Hepatocyte (in vitro differentiated cells): ENCODE measurements around the gene MTHFS. TPM values are rescaled to one million over a fixed set of nuclear protein-coding genes. Genes with fewer than 3 reads are reported as not detected.

Experiments
- DNase-seq: peaks from one replicate; pipeline ENCODE4 v3.0.0-alpha.2; 2016; ENCODE audit warnings: low spot score
- H2AFZ ChIP-seq: fragments of 200-600 bp; sonication (generic); 2 replicates; pipeline ENCODE4 v1.6.0; 2016; ENCODE audit warnings: antibody characterized with exemption, mild to moderate bottlenecking
- H3K27ac ChIP-seq: fragments of 200-600 bp; sonication (generic); 2 replicates; pipeline ENCODE4 v1.5.1; 2016; ENCODE audit warnings: mild to moderate bottlenecking
- H3K27me3 ChIP-seq: fragments of 200-600 bp; sonication (generic); 2 replicates; pipeline ENCODE4 v1.6.1; 2016
- H3K36me3 ChIP-seq: fragments of 200-600 bp; sonication (generic); replicated peaks from 2 replicates; pipeline ENCODE4 v1.5.1; 2016; ENCODE audit warnings: low read depth; ENCODE audit not compliant: insufficient read depth
- H3K4me1 ChIP-seq: fragments of 200-600 bp; sonication (generic); 2 replicates; pipeline ENCODE4 v1.5.1; 2016; ENCODE audit warnings: mild to moderate bottlenecking, moderate library complexity; ENCODE audit not compliant: insufficient read depth
- H3K4me2 ChIP-seq: fragments of 200-600 bp; sonication (generic); 2 replicates; pipeline ENCODE4 v1.6.0; 2016
- H3K4me3 ChIP-seq: fragments of 200-600 bp; sonication (generic); 2 replicates; pipeline ENCODE4 v1.5.1; 2016; ENCODE audit warnings: mild to moderate bottlenecking
- H3K79me2 ChIP-seq: fragments of 200-600 bp; sonication (generic); 2 replicates; pipeline ENCODE4 v1.6.0; 2017; ENCODE audit warnings: mild to moderate bottlenecking
- H3K9me2 ChIP-seq: fragments of 200-600 bp; sonication (generic); replicated peaks from 2 replicates; pipeline ENCODE4 v1.6.0; 2017; ENCODE audit warnings: mild to moderate bottlenecking; ENCODE audit not compliant: insufficient read depth
- H3K9me3 ChIP-seq: fragments of 200-600 bp; sonication (generic); 2 replicates; pipeline ENCODE4 v1.5.1; 2016; ENCODE audit warnings: low read depth, mild to moderate bottlenecking
- H4K20me1 ChIP-seq: fragments of 200-600 bp; sonication (generic); 2 replicates; pipeline ENCODE4 v1.6.0; 2016; ENCODE audit warnings: mild to moderate bottlenecking; ENCODE audit not compliant: insufficient read depth, poor library complexity, severe bottlenecking
- EZH2 ChIP-seq: fragments of 200-600 bp; sonication (generic); IDR thresholded peaks from 2 replicates; pipeline ENCODE4 v1.6.1; 2016; ENCODE audit warnings: antibody characterized with exemption, mild to moderate bottlenecking, borderline replicate concordance
- EZH2phosphoT487 ChIP-seq: fragments of 200-600 bp; sonication (generic); IDR thresholded peaks from one replicate; pipeline ENCODE4 v1.6.1; 2018; ENCODE audit warnings: antibody characterized with exemption, mild to moderate bottlenecking, low read depth, moderate library complexity; ENCODE audit not compliant: unreplicated experiment, severe bottlenecking
- WGBS: methylation state at CpG from one replicate; pipeline ENCODE4 v1.1.6; 2016; ENCODE audit warnings: low lambda C conversion rate; ENCODE audit errors: missing lambda C conversion rate; 5-methylcytosine and 5-hydroxymethylcytosine counted together
- polyA plus RNA-seq: library from polyadenylated mRNA; unstranded; fragments of >200 nt; fragmentation: Nextera tagmentation; extraction: Ambion mirVana; gene quantifications from 2 replicates; pipeline ENCODE4 v1.2.1, GENCODE V29; 2016
- total RNA-seq: library from RNA; depleted of rRNA; stranded (reverse); fragments of >200 nt; gene quantifications from 2 replicates; pipeline ENCODE4 v1.2.3, GENCODE V29; 2014
- TF ChIP-seq, protein P1 (sequence below): fragments of 200-600 bp; sonication (generic); IDR thresholded peaks from 2 replicates; pipeline ENCODE4 v1.5.1; 2016; ENCODE audit warnings: antibody characterized with exemption, mild to moderate bottlenecking; ENCODE audit not compliant: poor library complexity

MTHFS gene
- total and polyA plus RNA-seq, 2 experiments from 2014 or later, result 84.0 to 89.4 TPM

DNA sequence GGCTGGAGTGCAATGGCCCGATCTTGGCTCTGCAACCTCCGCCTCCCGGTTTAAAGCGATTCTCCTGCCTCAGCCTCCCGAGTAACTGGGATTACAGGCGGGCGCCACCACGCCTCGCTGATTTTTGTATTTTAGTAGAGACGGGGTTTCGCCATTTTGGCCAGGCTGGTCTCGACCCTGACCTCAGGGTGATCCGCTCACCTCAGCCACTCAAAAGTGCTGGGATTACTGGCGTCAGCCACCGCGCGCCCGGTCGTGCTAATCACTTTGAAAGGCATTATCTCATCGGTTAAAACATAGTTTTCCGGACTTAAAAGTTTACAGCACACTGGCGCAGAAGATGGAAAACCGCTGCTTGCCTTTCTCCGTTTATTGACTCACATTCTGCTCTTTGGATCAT lies 27.6 kb upstream of the MTHFS start:
- H2AFZ ChIP-seq, result peak overlapping the region; percentile 78
- DNase-seq, result no peak
- TF ChIP-seq, protein P1, sequence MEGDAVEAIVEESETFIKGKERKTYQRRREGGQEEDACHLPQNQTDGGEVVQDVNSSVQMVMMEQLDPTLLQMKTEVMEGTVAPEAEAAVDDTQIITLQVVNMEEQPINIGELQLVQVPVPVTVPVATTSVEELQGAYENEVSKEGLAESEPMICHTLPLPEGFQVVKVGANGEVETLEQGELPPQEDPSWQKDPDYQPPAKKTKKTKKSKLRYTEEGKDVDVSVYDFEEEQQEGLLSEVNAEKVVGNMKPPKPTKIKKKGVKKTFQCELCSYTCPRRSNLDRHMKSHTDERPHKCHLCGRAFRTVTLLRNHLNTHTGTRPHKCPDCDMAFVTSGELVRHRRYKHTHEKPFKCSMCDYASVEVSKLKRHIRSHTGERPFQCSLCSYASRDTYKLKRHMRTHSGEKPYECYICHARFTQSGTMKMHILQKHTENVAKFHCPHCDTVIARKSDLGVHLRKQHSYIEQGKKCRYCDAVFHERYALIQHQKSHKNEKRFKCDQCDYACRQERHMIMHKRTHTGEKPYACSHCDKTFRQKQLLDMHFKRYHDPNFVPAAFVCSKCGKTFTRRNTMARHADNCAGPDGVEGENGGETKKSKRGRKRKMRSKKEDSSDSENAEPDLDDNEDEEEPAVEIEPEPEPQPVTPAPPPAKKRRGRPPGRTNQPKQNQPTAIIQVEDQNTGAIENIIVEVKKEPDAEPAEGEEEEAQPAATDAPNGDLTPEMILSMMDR, result no peak
- TF ChIP-seq EZH2 (no peak), EZH2phosphoT487 (no peak)
- H3K4me2 ChIP-seq, result peak overlapping the region; percentile 77
- H3K9me2 ChIP-seq, result no peaks in the 10 kb centered on the region
- H3K36me3 ChIP-seq, result no peaks in the 10 kb centered on the region
- no peaks in the 10 kb centered on the region for H3K9me3 ChIP-seq
- 94% methylated on average over 24 of the region's 24 CpGs for WGBS
- H3K27me3 ChIP-seq, result no peaks in the 10 kb centered on the region
- peak overlapping the region; percentile 40 for H3K4me3 ChIP-seq
- H3K4me1 ChIP-seq, result peaks cover 26% of the 10 kb centered on the region
- no peaks in the 10 kb centered on the region for H4K20me1 ChIP-seq
- H3K27ac ChIP-seq, result peak overlapping the region; percentile 97
- H3K79me2 ChIP-seq, result peaks cover 35% of the 10 kb centered on the region

DNA sequence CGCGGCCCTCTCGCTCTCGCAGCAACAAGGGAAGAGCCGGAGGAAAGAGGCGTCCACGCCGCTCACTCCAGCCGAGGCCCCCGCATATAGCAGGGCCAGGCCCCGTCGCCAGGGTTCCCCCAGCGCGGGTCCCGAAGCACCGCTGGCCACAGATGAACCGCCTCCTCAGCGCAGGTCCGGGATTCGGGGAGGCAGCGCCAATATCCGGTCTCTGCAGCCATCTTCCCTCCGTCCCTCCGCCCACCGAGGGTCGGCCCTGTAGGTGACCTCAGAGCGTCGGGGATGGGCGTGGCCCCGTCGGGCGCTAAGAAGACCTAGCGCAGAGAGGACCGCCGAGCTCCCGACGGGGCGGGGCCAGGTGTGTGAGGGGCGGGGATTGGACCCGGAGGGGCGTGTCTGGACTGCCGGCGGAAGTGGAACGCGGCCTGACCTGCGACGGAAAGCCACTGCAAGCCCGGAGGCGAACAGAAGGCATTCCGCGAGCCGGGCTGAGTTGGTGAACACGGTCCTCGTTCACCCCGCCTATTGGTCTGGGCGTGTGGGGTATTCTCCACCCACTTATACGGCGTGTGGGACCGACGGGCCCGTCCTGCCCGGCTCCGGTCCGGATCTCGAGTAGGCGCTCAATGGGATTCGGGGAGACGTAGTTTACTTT lies 26.8 kb upstream of the MTHFS start:
- Histone ChIP-seq H3K27ac (peak overlapping the region; percentile 97), H2AFZ (peak overlapping the region; percentile 78), H3K36me3 (no peaks in the 10 kb centered on the region), H3K4me3 (peak overlapping the region; percentile 79), H3K27me3 (no peaks in the 10 kb centered on the region), H3K4me2 (peak overlapping the region; percentile 83), H3K79me2 (peaks cover 39% of the 10 kb centered on the region), H3K9me3 (no peaks in the 10 kb centered on the region), H3K9me2 (no peaks in the 10 kb centered on the region), H3K4me1 (peaks cover 29% of the 10 kb centered on the region), H4K20me1 (no peaks in the 10 kb centered on the region)
- WGBS, result under 1% methylated on average over 68 of the region's 68 CpGs
- TF ChIP-seq EZH2phosphoT487, result no peak
- TF ChIP-seq EZH2, result no peak
- TF ChIP-seq, protein P1, result no peak
- DNase-seq, result peak; percentile 99

DNA sequence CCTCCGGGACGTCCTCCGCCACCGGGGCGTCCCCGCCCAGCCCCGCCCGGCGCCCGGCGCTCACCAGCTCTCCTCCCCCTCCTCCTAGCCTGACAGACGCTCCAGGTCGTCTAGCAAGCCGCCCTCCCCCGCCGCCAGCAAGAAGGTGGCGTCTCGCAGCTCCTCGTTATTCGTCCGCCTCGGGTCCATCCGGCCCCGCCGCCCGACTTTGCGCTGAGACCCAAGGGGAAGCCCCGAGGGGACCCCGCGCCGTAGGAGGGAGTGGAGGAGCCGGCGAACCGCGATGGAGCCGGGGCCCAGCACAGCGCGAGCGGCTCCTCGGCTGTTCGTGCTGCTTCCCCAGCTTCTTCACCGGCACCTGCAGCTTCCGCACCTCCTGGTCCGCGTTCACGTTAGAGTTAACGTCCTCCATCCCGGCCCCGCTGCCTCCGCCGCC lies 26.3 kb upstream of the MTHFS start:
- no peaks in the 10 kb centered on the region for H4K20me1 ChIP-seq
- peak overlapping the region; percentile 37 for H2AFZ ChIP-seq
- under 1% methylated on average over 38 of the region's 51 CpGs for WGBS
- H3K4me1 ChIP-seq, result peaks cover 34% of the 10 kb centered on the region
- H3K9me3 ChIP-seq, result no peaks in the 10 kb centered on the region
- no peaks in the 10 kb centered on the region for H3K27me3 ChIP-seq
- H3K36me3 ChIP-seq, result no peaks in the 10 kb centered on the region
- DNase-seq, result peak; percentile 89
- H3K79me2 ChIP-seq, result peaks cover 39% of the 10 kb centered on the region
- peak overlapping the region; percentile 79 for H3K4me3 ChIP-seq
- H3K4me2 ChIP-seq, result peak overlapping the region; percentile 83
- H3K9me2 ChIP-seq, result no peaks in the 10 kb centered on the region
- peak overlapping the region; percentile 97 for H3K27ac ChIP-seq
- TF ChIP-seq EZH2phosphoT487, result no peak
- TF ChIP-seq, protein P1, result no peak
- TF ChIP-seq EZH2, result no peak
